ENCODE measurements around the gene DCDC2C.

GRCh38 chr2:3839476-3839875 is 136.1 kb downstream of the DCDC2C start:
- TF ChIP-seq CTCF (conservative IDR thresholded peaks at IDR 0.05) = no peak
- TF ChIP-seq EZH2 (IDR thresholded peaks at IDR 0.05; ENCODE audit: low read depth) = no peak

Measured in PC-9 (cell line).